HG02763 (cell line): ENCODE measurements around the gene BIN1.

Experiments
- ATAC-seq: cut with Tn5 transposase; IDR thresholded peaks from one replicate; pipeline ENCODE4 v1.9.1; 2021; ENCODE audit warnings: mild to moderate bottlenecking, moderate library complexity; ENCODE audit not compliant: unreplicated experiment

BIN1 gene

DNA sequence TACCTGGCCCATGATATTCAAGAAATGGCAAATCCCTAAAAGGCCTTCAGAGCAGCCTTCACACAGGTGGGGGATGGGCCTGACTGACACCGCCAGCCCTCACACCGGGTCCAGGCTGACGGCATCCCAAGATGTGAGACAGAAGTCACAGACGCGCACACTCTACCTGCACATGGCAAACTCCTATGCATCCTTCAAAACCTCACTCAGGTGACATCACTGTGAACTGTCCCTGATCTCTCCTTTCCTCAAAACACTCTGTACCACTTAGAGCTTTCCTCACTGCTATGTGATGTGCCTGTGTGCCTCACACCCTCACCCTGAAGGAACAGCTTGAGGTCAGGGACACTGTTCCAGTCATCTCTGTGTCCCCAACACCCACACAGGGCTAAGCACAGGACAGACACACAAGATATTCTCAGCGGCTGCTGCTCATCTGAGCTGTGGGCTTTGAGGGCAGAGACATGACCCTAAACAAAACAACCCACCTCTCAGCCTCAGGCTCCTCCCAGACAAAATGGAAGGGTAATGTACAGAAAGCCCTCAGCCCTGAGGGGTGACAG is 27.5 kb downstream of the BIN1 start:
- ATAC-seq = no peak

DNA sequence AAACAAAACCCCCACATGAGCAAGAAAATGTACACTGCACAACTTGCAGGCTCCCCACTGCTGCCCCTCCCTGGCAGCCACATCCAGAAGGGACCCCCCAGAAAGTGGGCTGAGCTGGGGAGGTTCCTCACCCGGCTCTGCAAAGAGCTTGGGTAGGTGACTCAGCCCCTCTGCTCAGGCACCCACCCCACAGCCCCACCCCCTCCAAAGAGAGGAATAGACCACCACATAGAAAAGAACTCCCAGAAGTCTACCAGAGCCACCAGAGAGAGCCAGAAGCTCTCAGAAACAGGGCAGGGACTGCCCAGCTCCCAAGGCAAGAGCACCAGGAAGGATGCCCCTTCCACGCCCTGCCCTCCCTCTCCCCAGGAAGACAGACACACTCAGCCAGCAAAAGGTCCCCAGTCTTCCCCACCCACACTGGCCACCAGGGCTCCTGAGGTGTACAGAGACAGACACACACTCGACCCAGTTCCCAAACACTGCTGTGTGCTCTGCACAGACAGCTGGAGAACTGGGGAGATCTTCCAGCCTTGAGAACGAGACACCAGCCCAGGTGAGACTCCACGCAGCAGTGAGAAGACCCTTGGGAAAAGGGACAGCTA is 28.2 kb downstream of the BIN1 start:
- no peak for ATAC-seq

GRCh38 chr2:127078028-127078427 is 28.9 kb downstream of the BIN1 start:
- ATAC-seq = no peak

DNA sequence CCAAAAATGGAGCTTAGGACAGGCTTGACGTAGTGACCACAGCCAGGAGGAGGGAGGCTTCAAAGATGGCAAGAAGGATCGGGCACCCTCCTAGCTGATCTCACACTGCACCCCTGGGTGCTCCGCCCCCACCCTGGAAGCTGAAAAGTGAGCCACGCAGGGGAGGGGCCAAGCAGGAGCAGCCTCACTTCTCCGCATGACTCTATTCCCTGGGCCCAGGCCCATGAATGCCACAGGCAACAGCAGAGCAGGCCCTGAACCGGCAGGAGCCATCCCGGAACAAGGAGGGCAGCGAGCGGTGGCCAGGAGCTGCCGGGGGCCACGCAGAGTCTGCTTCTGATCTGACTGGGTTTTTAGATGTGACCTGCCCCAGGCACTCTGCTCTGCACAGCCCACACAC is 30.0 kb downstream of the BIN1 start:
- no peak for ATAC-seq

DNA sequence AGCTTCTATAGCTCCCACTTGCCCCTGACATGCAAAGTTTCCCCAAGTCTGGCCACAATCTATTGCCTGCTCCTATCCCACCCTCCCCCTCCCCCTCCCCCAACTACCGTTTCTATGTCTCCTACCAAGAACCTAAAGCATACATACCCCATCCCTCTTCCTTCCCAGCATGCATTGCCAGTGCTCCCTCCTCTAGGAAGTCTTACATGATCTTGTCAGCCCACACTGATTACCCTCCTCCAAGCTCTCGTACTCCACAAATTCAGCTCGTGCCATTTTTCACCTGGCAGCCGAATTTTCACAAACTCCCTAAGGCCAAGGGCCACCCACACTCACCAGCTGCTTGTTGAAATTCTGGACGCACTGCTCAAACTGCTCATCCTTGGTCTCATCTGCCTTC is 30.7 kb downstream of the BIN1 start:
- ATAC-seq = no peak

- no peak for ATAC-seq
Measured at GRCh38 chr2:127075821-127076220, 31.1 kb downstream of the BIN1 start.

GRCh38 chr2:127074936-127075335 is 32.0 kb downstream of the BIN1 start:
- ATAC-seq = no peak

DNA sequence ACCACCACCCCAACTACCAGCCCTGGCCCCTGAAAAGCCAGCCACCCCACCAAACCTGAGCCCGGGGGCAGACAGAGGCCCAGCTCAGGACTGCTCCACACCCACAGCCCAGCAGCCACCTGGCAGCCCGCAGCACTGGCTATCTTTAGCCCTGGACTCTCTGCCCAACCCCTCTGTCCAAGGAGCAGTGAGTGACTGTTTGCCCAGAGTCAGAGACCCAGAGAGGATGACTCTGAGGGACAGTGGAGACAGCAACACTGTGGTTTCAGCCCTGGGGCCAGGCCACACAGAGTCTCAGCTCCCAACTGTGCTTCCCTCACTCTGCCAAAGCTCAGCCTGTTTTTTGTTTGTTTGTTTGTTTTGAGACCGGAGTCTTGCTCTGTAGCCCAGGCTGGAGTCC is 32.6 kb downstream of the BIN1 start:
- ATAC-seq = no peak

- no peak for ATAC-seq
Measured at GRCh38 chr2:127072970-127073369, 34.0 kb downstream of the BIN1 start.

GRCh38 chr2:127072396-127072795 is 34.6 kb downstream of the BIN1 start:
- ATAC-seq = no peak

DNA sequence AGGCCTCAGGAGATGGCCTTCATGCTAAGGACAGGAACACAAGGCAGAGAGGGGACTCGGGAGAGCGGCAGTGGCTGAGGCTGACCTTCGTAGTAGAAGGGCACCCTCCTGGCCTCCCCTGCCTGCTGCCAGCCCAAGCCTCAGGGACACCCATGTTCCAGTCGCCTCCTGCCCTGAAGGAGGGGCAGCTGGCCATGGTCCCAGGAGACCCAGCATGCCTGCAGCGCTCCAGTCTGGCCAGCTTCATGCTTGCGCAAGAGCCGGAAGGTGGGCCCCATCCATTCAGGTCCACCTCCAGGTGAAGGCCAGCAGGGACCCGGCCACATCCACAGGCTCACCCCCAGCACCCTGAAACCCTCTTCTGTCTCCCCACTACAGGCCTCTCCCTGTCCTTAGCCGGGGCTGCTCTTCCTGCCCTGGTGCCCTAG is 35.0 kb downstream of the BIN1 start:
- ATAC-seq = no peak

- ATAC-seq = no peak
Measured at GRCh38 chr2:127070221-127070620, 36.7 kb downstream of the BIN1 start.

DNA sequence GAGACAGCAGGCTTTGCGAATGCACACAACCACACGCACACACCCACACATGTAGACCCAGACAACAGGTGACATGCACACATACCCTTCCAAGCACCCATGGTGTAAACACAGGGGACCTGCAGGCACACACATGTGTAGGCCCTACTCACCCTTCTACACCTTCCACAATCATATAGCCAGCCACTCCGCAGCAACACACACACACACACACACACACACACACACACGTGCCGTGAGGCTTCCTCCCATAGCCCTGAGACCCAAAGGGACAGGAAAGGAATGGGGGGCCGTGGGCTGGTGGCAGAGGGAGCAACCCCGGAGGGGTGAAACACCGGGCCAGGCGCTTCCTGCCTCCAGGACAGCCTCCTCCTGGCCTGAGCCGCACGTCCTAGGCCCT is 37.4 kb downstream of the BIN1 start:
- ATAC-seq = no peak

DNA sequence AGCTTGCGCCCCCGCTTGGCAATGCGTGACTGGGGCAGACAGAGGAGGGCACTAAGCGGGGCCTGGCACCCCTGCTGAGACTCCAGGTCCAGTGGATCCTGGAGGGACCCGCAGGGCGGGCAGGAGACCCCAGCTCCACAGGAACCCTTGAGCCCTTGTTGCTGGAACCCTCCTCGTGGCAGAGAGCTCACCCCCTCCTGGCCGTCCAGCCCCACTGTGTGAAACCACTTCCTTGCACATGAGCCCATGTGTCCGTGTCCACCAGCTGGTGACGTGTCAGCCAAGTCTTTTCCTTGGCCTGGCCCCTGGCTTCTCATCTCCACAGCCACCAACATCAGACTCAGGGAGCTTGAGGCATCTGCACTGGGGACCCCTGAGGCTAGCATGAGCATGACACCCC is 38.0 kb downstream of the BIN1 start:
- ATAC-seq = no peak

DNA sequence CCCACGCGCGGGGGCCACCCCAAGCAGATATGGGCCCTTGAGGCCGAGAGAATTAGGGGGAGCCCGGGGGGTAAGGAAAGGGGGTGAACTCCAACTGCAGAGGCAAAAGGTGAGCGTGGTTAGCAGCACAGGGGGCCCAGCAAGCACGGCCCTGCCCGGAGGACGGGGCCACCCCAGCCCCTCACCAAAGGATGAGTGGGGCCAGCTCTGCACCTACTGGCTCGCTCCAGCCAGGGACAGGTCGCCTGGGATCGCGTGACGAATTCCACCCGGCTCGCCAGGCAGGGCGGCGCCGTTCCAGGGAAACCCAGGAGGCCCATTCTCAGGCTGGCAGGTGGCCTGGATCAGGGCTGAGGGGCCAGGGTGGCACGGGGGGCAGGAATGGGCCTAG is 38.6 kb downstream of the BIN1 start:
- ATAC-seq = no peak

DNA sequence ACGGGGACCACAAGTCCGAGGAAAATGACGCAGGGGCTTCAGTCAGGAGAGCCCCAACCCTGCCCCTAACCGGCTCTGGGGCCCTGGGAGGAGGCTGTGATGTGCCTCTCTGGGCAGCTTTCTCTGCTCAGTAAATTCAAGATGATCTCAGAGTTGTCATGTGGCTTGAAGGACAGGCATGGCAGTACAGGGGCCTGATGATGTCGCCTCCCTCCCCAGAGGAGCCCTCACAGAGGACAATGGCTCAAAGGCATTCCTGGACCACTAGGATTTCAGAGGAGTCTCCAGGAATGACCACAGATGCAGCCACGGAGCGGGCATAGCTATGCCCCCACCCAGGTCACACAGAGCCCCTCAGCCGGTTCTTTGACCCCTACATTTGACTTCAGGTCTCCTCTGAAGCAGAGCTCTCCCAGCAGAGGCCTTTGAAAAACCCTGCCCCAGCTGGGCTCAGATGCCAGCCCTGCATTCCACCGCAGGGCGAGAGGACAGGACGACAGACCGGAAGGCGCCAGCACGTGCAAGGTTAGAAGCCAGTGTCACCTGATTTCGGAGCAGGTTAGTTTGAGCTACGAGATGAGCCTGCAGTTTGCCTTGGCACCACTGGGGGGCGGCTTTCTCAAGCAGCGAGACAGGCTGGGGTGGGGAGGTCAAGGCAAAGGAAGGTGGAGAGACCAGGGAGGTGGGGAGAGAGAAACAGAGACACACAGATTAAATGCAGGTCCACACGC is 39.2 kb downstream of the BIN1 start:
- no peak for ATAC-seq

DNA sequence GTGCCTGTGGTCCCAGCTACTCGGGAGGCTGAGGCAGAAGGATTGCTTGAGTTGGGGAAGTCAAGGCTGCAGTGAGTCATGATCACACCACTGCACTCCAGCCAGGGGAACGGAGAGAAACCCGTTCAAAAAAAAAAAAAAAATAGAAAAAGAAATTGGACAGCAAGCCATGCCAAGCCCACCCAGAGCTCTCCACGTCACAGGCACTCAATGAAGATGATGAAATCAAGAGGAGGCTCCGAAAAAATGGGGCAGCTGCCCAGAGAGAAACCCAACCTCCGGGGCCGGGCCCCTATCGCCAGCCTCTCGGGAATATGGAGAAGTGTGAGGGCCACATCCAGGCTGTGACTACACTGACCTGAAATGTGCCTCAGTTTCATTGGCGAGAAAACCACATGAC is 40.0 kb downstream of the BIN1 start:
- ATAC-seq = no peak

DNA sequence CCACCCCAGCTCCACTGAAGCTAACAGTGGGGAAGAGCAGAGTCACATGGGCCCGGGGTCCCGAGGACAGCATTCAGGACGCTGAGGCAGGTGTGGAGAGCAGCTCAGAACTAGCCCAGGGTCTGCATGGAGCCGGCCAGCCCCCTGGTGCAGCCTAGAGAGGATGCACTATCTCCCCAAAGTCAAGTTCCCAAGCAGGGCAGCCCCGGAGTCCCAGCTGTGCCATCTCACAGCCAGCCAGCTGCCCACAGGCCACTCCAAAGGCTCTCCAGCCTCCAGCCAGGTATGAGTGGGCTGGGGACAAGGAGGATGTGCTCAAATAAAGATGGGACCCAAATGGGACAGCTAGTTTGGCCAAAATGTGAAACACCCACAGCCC is 41.0 kb downstream of the BIN1 start:
- ATAC-seq = no peak

DNA sequence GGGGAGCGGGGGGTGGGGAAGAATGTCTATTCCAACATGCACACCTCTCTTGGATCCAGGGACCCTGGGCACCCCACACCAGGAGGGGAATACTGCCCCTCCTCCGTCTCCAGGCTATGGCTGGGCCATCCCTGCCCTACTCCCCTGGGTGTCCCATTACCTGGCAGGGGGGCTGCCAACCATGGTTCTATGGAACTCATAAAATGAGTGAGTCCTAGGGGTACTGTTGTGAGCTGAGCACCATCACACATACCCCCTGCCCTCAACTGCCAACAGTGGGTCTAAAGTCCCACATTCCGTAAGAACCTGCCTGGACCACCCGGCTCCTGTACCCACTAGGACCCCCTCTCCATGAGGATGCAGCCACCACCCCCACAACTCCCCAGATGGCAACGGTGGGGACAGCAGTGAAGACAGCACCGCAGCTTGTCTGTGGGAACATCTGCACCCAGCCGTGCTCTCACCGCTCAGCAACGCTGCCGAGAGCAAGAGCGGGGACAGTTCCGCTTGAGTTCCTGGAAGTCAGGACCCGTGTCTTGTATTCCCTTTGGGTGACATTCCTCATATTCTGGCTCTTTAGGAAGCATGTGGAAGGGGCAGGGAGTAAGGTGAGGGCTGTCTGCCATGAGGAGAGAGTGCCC is 41.5 kb downstream of the BIN1 start:
- no peak for ATAC-seq

DNA sequence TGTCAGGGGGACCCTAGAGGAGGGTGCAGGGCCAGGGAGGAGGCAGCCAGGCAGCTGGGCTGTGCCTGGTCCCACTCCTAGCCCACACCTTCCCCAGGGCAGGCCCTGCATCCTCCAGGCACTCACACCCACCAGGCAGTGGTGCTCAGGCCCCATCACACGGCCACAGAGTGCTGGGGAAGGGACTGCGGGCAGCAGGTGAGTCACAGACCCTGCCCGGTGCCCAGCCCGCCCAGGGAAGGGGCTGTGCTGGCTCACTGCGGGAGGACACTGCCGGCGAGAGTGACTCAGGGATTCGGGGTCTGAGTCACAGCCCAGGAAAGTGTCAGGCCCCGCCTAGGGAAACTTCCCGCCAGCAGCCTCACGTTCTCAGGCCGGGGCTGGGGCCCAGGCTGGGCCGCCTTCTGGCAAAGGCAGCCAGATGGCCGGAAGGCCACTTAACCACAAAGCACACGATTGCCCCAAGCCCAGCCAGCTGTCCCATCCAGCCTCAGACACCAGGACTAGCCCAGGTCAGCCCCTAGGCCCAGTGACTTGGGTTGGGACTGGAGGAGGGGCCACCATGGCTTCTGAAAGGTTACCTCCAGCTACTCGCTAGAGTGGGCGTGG is 42.2 kb downstream of the BIN1 start:
- peak; percentile 93 for ATAC-seq

GRCh38 chr2:127063701-127064590 is 43.0 kb downstream of the BIN1 start:
- ATAC-seq = no peak
